GM10847 (cell line): Measurements from ENCODE around the gene PCDHA1.

Experiments used
- POLR2A ChIP-seq: IDR thresholded peaks from 2 replicates; pipeline ENCODE4 v1.6.1; 2011; ENCODE audit not compliant: insufficient read length; ENCODE audit errors: extremely low read depth

Gene PCDHA1

GRCh38 chr5:140785905-140786686, at the start of gene PCDHA1:
PCDHA1 (plus strand) TSS chr5:140786140.
- no peak for TF ChIP-seq POLR2A

DNA sequence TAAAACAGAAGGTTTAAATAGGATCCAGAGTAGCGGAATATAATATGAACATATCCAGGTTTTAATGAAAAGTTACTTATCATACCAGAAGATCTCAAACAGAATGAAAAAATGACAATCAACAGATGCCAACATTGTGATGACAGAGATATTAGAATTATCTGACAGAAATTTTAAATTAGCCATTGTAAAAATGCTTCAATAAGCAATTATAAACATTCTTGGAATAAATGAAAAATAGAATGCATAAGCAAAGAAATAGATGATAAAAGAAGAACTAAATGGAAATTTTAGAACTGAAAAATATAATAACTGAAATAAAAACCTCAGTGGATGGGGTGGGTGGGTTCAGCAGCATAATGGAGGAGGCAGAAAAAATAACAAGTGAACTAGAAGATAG, 48.5 kb upstream of the PCDHA1 start:
- no peak for TF ChIP-seq POLR2A

- TF ChIP-seq POLR2A: no peak
Measured at GRCh38 chr5:140741967-140742366, 44.0 kb upstream of the PCDHA1 start.

DNA sequence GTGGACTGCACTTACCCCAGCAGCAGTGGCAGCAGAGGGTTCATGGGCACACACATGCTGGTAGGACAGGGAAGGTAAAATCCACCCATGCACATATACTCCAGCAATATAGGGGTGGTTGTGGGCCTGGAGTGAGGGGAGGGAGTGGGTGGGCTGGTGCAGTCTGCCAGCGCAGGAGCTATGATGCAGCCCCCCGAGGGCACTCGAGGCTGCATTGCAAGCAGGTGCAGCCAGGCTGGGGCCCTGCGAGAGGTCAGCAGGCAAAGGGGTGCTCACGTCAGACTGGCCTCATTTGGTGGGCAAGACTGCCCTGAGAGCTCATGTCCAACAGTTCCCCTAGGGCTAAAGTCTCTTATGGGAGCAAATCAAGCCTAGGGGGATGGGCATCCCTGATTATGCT, 32.4 kb upstream of the PCDHA1 start:
- no peak for TF ChIP-seq POLR2A

- TF ChIP-seq POLR2A: no peak
Measured at GRCh38 chr5:140764177-140764973, 21.6 kb upstream of the PCDHA1 start.

- no peak for TF ChIP-seq POLR2A
Measured at GRCh38 chr5:140767444-140767843, 18.5 kb upstream of the PCDHA1 start.

DNA sequence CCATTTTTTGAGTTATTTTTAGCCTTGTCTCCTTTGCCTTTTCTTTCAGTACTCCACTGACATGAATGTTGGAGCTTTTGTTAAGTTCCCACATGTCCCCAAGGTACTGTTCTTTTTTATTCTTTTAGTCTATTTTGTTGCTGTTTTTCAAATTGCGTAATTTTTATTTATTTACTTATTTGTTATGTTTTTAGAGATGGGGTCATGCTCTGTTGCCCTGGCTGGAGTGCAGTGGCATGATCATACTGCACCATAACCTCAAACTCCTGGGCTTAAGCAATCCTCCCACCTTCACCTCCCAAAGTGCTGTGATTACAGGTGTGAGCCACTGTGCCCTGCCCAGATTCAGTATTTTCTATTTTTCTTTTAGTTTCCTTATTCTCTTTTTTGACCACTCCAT, 5.4 kb upstream of the PCDHA1 start:
- TF ChIP-seq POLR2A: no peak

GRCh38 chr5:140791089-140791488, 5.1 kb downstream of the PCDHA1 start:
- TF ChIP-seq POLR2A: no peak

DNA sequence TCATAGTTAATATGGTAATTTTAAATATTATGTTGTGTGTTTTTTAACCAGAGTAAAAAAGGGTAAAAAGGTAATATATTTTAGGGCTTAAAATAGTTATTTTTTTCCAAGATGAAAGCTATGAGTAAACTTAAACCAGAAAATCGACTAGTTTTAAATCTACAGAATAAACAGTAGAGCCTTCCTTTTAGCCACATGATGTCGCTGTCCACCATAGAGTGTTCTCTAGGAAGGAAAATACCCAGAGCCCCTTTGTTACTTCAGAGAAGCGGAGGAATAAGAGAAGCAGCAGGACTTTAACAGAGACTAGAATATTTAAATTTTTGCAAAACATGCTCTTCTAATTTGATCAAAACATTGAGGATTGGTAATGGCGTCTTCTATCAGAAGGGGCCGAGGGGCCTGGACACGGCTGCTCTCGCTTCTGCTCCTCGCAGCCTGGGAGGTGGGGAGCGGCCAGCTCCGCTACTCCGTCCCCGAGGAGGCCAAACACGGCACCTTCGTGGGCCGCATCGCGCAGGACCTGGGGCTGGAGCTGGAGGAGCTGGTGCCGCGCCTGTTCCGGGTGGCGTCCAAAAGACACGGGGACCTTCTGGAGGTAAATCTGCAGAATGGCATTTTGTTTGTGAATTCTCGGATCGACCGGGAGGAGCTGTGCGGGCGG, 8.8 kb downstream of the PCDHA1 start, which contains the start of gene PCDHA2:
TSS of gene PCDHA2 (plus strand) at position 258 of the 664 bp plus-strand sequence.
- TF ChIP-seq POLR2A: no peak

DNA sequence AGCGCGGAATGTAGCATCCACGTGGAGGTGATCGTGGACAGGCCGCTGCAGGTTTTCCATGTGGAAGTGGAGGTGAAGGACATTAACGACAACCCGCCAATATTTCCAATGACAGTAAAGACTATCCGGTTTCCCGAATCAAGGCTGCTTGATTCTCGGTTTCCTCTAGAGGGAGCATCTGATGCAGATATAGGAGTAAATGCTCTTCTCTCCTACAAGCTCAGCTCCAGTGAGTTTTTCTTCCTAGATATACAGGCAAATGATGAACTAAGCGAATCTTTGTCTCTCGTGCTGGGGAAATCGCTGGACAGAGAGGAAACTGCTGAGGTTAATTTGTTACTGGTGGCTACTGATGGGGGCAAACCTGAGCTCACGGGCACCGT, 9.3 kb downstream of the PCDHA1 start:
- no peak for TF ChIP-seq POLR2A

GRCh38 chr5:140796718-140797095, 10.8 kb downstream of the PCDHA1 start:
- TF ChIP-seq POLR2A: no peak

DNA sequence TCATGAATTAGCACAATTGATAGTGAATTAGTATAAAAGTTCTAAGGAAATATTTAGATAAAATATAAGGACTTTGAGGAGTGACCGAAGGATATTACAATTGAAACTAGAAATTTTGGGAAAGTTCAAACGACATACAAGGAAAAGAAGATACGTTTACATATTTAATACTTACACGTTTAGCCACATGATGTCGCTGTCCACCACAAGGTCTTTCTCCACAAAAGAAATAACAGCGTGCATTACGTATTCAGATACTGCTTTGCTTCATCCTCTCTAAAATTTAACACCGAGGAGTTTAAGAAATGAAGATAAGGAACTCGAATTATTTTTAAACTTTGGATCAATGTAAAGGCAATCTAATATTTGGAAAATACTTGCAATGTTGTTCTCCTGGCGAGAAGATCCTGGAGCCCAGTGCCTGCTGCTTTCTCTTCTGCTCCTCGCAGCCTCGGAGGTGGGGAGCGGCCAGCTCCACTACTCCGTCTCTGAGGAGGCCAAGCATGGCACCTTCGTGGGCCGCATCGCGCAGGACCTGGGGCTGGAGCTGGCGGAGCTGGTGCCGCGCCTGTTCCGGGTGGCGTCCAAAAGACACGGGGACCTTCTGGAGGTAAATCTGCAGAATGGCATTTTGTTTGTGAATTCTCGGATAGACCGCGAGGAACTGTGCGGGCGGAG, 15.0 kb downstream of the PCDHA1 start, which contains the start of gene PCDHA3:
TSS of gene PCDHA3 (plus strand) at position 242 of the 678 bp plus-strand sequence.
- no peak for TF ChIP-seq POLR2A

DNA sequence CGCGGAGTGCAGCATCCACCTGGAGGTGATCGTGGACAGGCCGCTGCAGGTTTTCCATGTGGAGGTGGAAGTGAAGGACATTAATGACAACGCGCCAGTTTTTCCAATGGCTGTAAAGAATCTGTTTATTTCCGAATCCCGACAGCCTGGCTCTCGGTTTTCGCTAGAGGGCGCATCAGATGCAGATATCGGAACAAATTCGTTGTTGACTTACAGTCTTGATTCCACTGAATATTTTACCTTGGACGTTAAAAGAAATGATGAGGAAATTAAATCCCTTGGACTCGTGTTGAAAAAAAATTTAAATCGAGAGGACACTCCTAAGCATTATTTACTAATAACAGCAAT, 15.5 kb downstream of the PCDHA1 start:
- no peak for TF ChIP-seq POLR2A

DNA sequence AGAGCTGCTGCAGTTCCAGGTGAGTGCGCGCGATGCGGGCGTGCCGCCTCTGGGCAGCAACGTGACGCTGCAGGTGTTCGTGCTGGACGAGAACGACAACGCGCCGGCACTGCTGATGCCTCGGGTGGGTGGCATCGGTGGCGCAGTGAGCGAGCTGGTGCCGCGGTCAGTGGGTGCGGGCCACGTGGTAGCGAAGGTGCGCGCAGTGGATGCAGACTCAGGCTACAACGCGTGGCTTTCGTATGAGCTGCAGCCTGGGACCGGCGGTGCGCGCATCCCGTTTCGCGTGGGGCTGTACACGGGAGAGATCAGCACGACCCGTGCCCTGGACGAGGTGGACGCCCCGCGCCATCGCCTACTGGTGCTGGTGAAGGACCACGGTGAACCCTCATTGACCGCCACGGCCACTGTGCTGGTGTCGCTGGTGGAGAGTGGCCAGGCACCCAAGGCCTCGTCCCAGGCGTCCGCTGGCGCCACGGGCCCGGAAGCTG, 16.9 kb downstream of the PCDHA1 start:
- no peak for TF ChIP-seq POLR2A
